Measurements from ENCODE around the gene MPZL2. TPM values are rescaled to one million over a fixed set of nuclear protein-coding genes. Genes with fewer than 3 reads are reported as not detected.
A peak's percentile ranks its signal among the peaks of the same experiment; 100 is the strongest.

MPZL2 gene
- total RNA-seq, 6 donors from 2014 or later = 51.6 to 146 (median 110) TPM

GRCh38 chr11:118263112-118263511 lies 985 bp downstream of the MPZL2 start:
- Histone ChIP-seq H3K36me3 (peaks cover 0 to 19% (median 2%) of the 10 kb centered on the region in 4 donors), H3K27me3 (no peaks in the 10 kb centered on the region), H3K9me3 (no peaks in the 10 kb centered on the region), H3K4me3 (peak overlapping the region in 3 of 4 donors; percentile 42 to 53 (median 43)), H3K27ac (peak overlapping the region; percentile 72 to 83 (median 77)), H3K4me1 (peaks cover 6 to 37% (median 18%) of the 10 kb centered on the region in 4 donors)
- TF ChIP-seq CTCF (IDR thresholded peaks at IDR 0.05) (no peak), POLR2AphosphoS5 (IDR thresholded peaks at IDR 0.05) (no peak), EP300 (IDR thresholded peaks at IDR 0.05) (no peak), POLR2A (IDR thresholded peaks at IDR 0.05) (no peak)
- DNase-seq = no peak
- 17 to 44% methylated on average over 4 of the region's 4 CpGs for WGBS, 2 donors
- ATAC-seq (ENCODE audit: low FRiP score in 2 of 2) = no peak

GRCh38 chr11:118260353-118260752 lies 3.7 kb downstream of the MPZL2 start:
- Histone ChIP-seq H3K27ac (no peak overlapping the region), H3K4me3 (no peak overlapping the region), H3K36me3 (peaks cover 0 to 19% (median 3%) of the 10 kb centered on the region in 4 donors), H3K27me3 (no peaks in the 10 kb centered on the region), H3K9me3 (no peaks in the 10 kb centered on the region), H3K4me1 (peaks cover under 1 to 29% (median 18%) of the 10 kb centered on the region in 4 donors)
- DNase-seq (no peak), ATAC-seq (ENCODE audit: low FRiP score in 2 of 2) (no peak)
- TF ChIP-seq EP300 (IDR thresholded peaks at IDR 0.05) (no peak), CTCF (IDR thresholded peaks at IDR 0.05) (no peak), POLR2AphosphoS5 (IDR thresholded peaks at IDR 0.05) (no peak), POLR2A (IDR thresholded peaks at IDR 0.05) (no peak)
- 66 to 68% methylated on average over 3 of the region's 3 CpGs for WGBS, 2 donors

GRCh38 chr11:118259138-118259537 lies 5.0 kb downstream of the MPZL2 start:
- Histone ChIP-seq H3K4me3 (no peak overlapping the region), H3K36me3 (peaks cover 0 to 25% (median 6%) of the 10 kb centered on the region in 4 donors), H3K4me1 (peaks cover 0 to 29% (median 13%) of the 10 kb centered on the region in 4 donors), H3K27ac (no peak overlapping the region), H3K9me3 (no peaks in the 10 kb centered on the region), H3K27me3 (no peaks in the 10 kb centered on the region)
- 98 to 100% methylated on average over 1 of the region's 1 CpG for WGBS, 2 donors
- DNase-seq = no peak
- ATAC-seq (ENCODE audit: low FRiP score in 2 of 2) = no peak
- TF ChIP-seq POLR2AphosphoS5 (IDR thresholded peaks at IDR 0.05) (no peak), EP300 (IDR thresholded peaks at IDR 0.05) (no peak), POLR2A (IDR thresholded peaks at IDR 0.05) (no peak), CTCF (IDR thresholded peaks at IDR 0.05) (no peak)

GRCh38 chr11:118258410-118258809 lies 5.7 kb downstream of the MPZL2 start:
- Histone ChIP-seq H3K4me1 (peaks cover 0 to 23% (median 7%) of the 10 kb centered on the region in 4 donors), H3K27ac (no peak overlapping the region), H3K4me3 (no peak overlapping the region), H3K9me3 (no peaks in the 10 kb centered on the region), H3K27me3 (no peaks in the 10 kb centered on the region), H3K36me3 (peaks cover 0 to 25% (median 6%) of the 10 kb centered on the region in 4 donors)
- TF ChIP-seq EP300 (IDR thresholded peaks at IDR 0.05) = no peak
- TF ChIP-seq CTCF (IDR thresholded peaks at IDR 0.05) = peak in 1 of 6 experiments; percentile 5
- no peak for DNase-seq
- no peak for ATAC-seq (ENCODE audit: low FRiP score in 2 of 2)
- WGBS, 2 donors = 0% methylated on average over 1 of the region's 1 CpG

- TF ChIP-seq POLR2AphosphoS5 (IDR thresholded peaks at IDR 0.05) = no peak
- no peak for TF ChIP-seq POLR2A (IDR thresholded peaks at IDR 0.05)
- TF ChIP-seq EP300 (IDR thresholded peaks at IDR 0.05) = no peak
- TF ChIP-seq CTCF (IDR thresholded peaks at IDR 0.05) = no peak
- no peak for DNase-seq
- WGBS, 2 donors = 48 to 55% methylated on average over 3 of the region's 3 CpGs
- Histone ChIP-seq H3K4me3 (peak overlapping the region in 3 of 4 donors; percentile 55 to 71 (median 67)), H3K9me3 (no peaks in the 10 kb centered on the region), H3K27me3 (no peaks in the 10 kb centered on the region), H3K36me3 (peaks cover 0 to 6% (median 4%) of the 10 kb centered on the region in 4 donors), H3K27ac (peak overlapping the region; percentile 90 to 96 (median 92)), H3K4me1 (peaks cover 3 to 24% (median 15%) of the 10 kb centered on the region in 4 donors)
- ATAC-seq (ENCODE audit: low FRiP score in 2 of 2) = peak in 1 of 2 donors; percentile 38
These were observed 11.4 kb downstream of the MPZL2 start for GRCh38 chr11:118252688-118253087.
